ENCODE data around the gene DGKZ.

GRCh38 chr11:46346886-46347636, at the start of gene DGKZ:
- no peak for TF ChIP-seq ZNF384 (IDR thresholded peaks at IDR 0.05)
- TF ChIP-seq SP1 (IDR thresholded peaks at IDR 0.05) = no peak
- no peak for TF ChIP-seq PKNOX1 (IDR thresholded peaks at IDR 0.05)
- TF ChIP-seq LEF1 (IDR thresholded peaks at IDR 0.05; ENCODE audit: borderline replicate concordance) = no peak
- TF ChIP-seq ARNT (IDR thresholded peaks at IDR 0.05) = peak; percentile 70
- TF ChIP-seq FOXM1 (IDR thresholded peaks at IDR 0.05; ENCODE audit: borderline replicate concordance) = peak; percentile 37; the same call in 1 of the 2 replicates
- no peak for TF ChIP-seq TARDBP (IDR thresholded peaks at IDR 0.05)
- no peak for TF ChIP-seq BHLHE40 (IDR thresholded peaks at IDR 0.05; ENCODE audit: borderline replicate concordance)
- no peak for TF ChIP-seq NFRKB (IDR thresholded peaks at IDR 0.05)
- TF ChIP-seq FOXA1 (IDR thresholded peaks at IDR 0.05) = no peak
- no peak for TF ChIP-seq HDGF (IDR thresholded peaks at IDR 0.05; ENCODE audit: borderline replicate concordance)
- TF ChIP-seq FOXK2 (IDR thresholded peaks at IDR 0.05) = no peak
- TF ChIP-seq ELF4 (IDR thresholded peaks at IDR 0.05) = no peak

Data from HEK293T (cell line).